Ascending aorta (tissue), 2 donors: ENCODE data around the gene CD200R1L. TPM values are rescaled to one million over a fixed set of nuclear protein-coding genes. Genes with fewer than 3 reads are reported as not detected.

Experiments used
- DNase-seq, 2 donors: peaks; one replicate each; pipeline ENCODE4 v3.0.0-alpha.2; 2019; ENCODE audit warnings: low spot score in 2 of 2
- H3K27ac ChIP-seq, 2 donors: fragments of 200-600 bp; sonication (generic); one replicate each; pipeline ENCODE4 v1.5.1; 2016 to 2017; ENCODE audit warnings: mild to moderate bottlenecking in 1 of 2
- H3K27me3 ChIP-seq: fragments of 200-600 bp; sonication (generic); one replicate; pipeline ENCODE4 v1.5.1; 2017
- H3K36me3 ChIP-seq, 2 donors: fragments of 200-600 bp; sonication (generic); one replicate each; pipeline ENCODE4 v1.5.1; 2016
- H3K4me1 ChIP-seq, 2 donors: fragments of 200-600 bp; sonication (generic); one replicate each; pipeline ENCODE4 v1.5.1; 2016 to 2017; ENCODE audit warnings: mild to moderate bottlenecking in 1 of 2
- H3K4me3 ChIP-seq, 2 donors: fragments of 200-600 bp; sonication (generic); one replicate each; pipeline ENCODE4 v1.5.1; 2016 to 2017; ENCODE audit warnings: mild to moderate bottlenecking in 1 of 2
- H3K9me3 ChIP-seq, 2 donors: fragments of 200-600 bp; sonication (generic); one replicate each; pipeline ENCODE4 v1.5.1; 2016
- intact Hi-C: fragments of 100-400 bp; cut with DNase I; formaldehyde crosslinking; loops from one replicate; pipeline ENCODE4 v1.15.1; 2023
- total RNA-seq: library from RNA; depleted of rRNA; stranded (reverse); fragments of >200 nt; gene quantifications from one replicate; pipeline ENCODE4 v1.1.0, GENCODE V29; 2016
- TF ChIP-seq, protein P1 (sequence below), 3 experiments: fragments of 200-600 bp in 2 of 3; fragments of 450-650 bp in 1 of 3; sonication (generic) in 2 of 3; IDR thresholded peaks; one replicate each; pipeline ENCODE4 v1.5.1; 2016 to 2019; ENCODE audit warnings: antibody characterized with exemption in 3 of 3, mild to moderate bottlenecking in 1 of 3, moderate library complexity in 1 of 3

The CD200R1L gene
- total RNA-seq, 1 donor from 2014 or later = not detected

DNA sequence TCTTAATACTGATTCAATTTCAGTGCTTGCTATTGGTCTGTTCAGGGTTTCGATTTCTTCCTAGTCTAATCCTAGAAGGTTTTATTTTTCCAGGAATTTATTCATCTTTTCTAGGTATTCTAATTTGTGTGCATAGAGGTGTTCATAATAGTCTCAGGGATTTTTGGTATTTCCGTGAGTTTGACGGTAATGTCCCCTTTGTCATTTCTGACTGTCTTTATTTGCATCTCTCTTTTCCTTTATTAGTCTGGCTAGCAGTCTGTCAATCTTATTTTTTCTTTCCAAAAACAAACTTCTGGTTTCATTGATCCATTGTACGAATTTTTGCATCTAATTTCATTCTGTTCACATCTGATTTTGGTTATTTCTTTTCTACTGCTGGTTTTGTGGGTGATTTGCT lies 35.2 kb upstream of the CD200R1L start:
- TF ChIP-seq, protein P1, sequence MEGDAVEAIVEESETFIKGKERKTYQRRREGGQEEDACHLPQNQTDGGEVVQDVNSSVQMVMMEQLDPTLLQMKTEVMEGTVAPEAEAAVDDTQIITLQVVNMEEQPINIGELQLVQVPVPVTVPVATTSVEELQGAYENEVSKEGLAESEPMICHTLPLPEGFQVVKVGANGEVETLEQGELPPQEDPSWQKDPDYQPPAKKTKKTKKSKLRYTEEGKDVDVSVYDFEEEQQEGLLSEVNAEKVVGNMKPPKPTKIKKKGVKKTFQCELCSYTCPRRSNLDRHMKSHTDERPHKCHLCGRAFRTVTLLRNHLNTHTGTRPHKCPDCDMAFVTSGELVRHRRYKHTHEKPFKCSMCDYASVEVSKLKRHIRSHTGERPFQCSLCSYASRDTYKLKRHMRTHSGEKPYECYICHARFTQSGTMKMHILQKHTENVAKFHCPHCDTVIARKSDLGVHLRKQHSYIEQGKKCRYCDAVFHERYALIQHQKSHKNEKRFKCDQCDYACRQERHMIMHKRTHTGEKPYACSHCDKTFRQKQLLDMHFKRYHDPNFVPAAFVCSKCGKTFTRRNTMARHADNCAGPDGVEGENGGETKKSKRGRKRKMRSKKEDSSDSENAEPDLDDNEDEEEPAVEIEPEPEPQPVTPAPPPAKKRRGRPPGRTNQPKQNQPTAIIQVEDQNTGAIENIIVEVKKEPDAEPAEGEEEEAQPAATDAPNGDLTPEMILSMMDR (IDR thresholded peaks at IDR 0.05) = no peak
- intact Hi-C loops = no loop called here
- Histone ChIP-seq H3K27me3 (no peaks in the 10 kb centered on the region), H3K9me3 (no peaks in the 10 kb centered on the region), H3K4me1 (no peaks in the 10 kb centered on the region), H3K4me3 (no peak overlapping the region), H3K36me3 (no peaks in the 10 kb centered on the region), H3K27ac (no peak overlapping the region)
- DNase-seq = no peak

DNA sequence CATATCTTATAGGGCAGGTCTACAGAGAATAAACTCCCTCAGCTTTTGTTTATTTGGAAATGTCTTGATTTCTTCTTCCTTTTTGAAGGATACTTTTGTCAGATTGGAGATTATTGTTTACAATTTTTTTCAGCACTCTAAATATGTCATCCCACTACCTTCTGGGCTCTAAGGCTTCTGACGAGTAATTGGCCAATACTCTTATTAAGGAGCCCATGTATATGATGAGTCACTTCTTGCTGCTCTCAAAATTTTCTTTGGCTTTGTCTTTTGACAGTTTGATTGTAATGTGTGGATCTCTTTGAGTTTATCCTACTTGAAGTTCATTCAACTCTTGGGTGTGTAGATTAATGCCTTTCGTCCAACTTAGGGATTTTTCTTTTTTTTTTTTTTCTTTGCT lies 28.9 kb upstream of the CD200R1L start:
- Histone ChIP-seq H3K4me3 (no peak overlapping the region), H3K27me3 (no peaks in the 10 kb centered on the region), H3K4me1 (no peaks in the 10 kb centered on the region), H3K36me3 (no peaks in the 10 kb centered on the region), H3K9me3 (peaks cover 0 to 8% of the 10 kb centered on the region in 2 donors), H3K27ac (no peak overlapping the region)
- intact Hi-C loops = loop anchor here (10.0 kb wide), 1 partner anchor 69 kb away; no protein-coding TSS in a partner anchor
- no peak for DNase-seq
- TF ChIP-seq, protein P1 (IDR thresholded peaks at IDR 0.05) = no peak

DNA sequence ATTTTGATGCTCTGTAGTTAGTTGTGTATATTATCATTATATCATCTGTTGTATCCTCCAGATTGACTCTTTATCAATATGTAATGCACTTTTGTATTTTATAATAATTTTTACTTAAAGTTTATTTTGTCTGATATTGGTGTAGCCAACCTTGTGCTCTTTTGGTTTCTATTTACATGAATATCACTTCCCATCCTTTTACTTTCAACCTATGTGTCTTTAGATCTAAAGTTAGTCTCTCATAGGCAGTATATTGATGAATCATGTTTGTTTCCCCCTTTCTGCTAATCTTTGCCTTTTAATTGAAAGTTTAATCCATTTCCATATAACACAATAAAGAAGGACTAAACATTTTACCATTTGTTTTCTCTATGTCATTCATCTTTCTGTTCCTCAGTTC lies 28.1 kb upstream of the CD200R1L start:
- peaks cover 0 to 12% of the 10 kb centered on the region in 2 donors for H3K9me3 ChIP-seq
- H3K36me3 ChIP-seq = no peaks in the 10 kb centered on the region
- no peaks in the 10 kb centered on the region for H3K27me3 ChIP-seq
- no peak overlapping the region for H3K27ac ChIP-seq
- H3K4me1 ChIP-seq = no peaks in the 10 kb centered on the region
- DNase-seq = no peak
- no peak overlapping the region for H3K4me3 ChIP-seq
- intact Hi-C loops = loop anchor here (10.0 kb wide), 1 partner anchor 70 kb away; no protein-coding TSS in a partner anchor
- TF ChIP-seq, protein P1 (IDR thresholded peaks at IDR 0.05) = no peak

DNA sequence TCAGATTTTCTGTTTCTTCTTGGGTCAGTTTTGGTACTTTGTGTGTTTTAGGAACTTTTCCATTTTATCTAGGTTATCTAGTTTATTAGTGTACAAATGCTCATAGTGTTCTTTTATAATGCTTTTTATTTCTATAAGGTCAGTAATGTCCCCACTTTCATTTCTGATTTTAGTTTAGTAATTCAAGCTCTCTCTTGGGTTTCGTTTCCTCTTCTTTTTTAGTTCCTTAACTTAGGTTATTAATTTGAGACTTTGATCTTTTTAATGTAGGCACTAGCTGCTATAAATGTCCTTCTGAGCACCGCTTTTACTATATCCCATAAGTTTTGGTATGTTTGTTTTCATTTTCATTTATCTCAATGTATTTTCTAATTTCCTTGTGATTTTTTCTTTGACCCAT lies 27.0 kb upstream of the CD200R1L start:
- Histone ChIP-seq H3K27me3 (no peaks in the 10 kb centered on the region), H3K9me3 (peaks cover 0 to 12% of the 10 kb centered on the region in 2 donors), H3K36me3 (no peaks in the 10 kb centered on the region), H3K27ac (no peak overlapping the region), H3K4me3 (no peak overlapping the region), H3K4me1 (no peaks in the 10 kb centered on the region)
- intact Hi-C loops = loop anchor here (10.0 kb wide), 1 partner anchor 71 kb away; no protein-coding TSS in a partner anchor
- TF ChIP-seq, protein P1 (IDR thresholded peaks at IDR 0.05) = no peak
- DNase-seq = no peak

DNA sequence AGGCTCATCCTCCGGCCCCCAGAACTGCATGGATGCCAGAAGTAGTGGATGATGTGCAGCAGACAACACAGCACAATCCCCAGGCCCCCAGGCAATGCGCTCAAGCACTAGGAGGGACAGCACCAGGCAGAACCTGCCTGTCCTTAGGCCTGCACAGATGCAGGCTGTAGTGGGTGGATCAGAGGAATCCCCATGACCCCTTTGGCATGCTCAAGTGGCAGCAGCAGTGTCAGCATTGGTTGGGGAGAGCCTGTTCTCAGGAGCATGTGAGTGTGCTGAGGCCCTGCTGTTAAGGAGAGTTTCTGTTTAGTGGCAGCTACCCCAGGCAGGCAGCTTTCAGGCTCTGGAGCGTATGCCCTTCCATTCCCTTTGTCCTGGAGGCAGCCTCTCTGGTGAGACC lies 25.1 kb upstream of the CD200R1L start:
- no peaks in the 10 kb centered on the region for H3K36me3 ChIP-seq
- TF ChIP-seq, protein P1 (IDR thresholded peaks at IDR 0.05) = no peak
- intact Hi-C loops = loop anchor here (10.0 kb wide), 1 partner anchor 73 kb away; no protein-coding TSS in a partner anchor
- H3K4me3 ChIP-seq = no peak overlapping the region
- peaks cover 0 to 12% of the 10 kb centered on the region in 2 donors for H3K9me3 ChIP-seq
- H3K27me3 ChIP-seq = no peaks in the 10 kb centered on the region
- no peaks in the 10 kb centered on the region for H3K4me1 ChIP-seq
- no peak for DNase-seq
- no peak overlapping the region for H3K27ac ChIP-seq

DNA sequence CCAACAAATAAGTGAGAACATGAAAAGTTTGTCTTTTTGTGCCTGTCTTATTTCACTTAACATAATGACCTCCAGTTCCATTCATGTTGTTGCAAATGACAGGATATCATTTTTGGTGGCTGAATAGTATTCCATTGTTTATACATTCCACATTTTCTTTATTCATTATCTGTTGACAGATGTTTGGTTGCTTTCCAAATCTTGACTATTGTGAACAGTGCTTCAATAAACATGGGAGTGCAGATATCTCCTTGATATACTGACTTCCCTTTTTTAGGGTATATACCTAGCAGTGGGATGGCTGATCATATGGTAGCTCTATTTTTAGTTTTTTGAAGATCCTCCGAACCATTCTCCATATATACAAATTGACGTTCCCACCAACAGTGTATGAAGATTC lies 19.1 kb upstream of the CD200R1L start:
- Histone ChIP-seq H3K9me3 (peaks cover 0 to 6% of the 10 kb centered on the region in 2 donors), H3K4me1 (no peaks in the 10 kb centered on the region), H3K27ac (no peak overlapping the region), H3K36me3 (no peaks in the 10 kb centered on the region), H3K27me3 (no peaks in the 10 kb centered on the region), H3K4me3 (no peak overlapping the region)
- TF ChIP-seq, protein P1 (IDR thresholded peaks at IDR 0.05) = no peak
- DNase-seq = no peak
- intact Hi-C loops = no loop called here
